Measurements from ENCODE around the gene UBE3C. TPM values are rescaled to one million over a fixed set of nuclear protein-coding genes. Genes with fewer than 3 reads are reported as not detected.

The UBE3C gene
- total RNA-seq, 2 donors from 2014 or later, result 55.0 to 93.6 TPM

GRCh38 chr7:157282141-157282801, 143.5 kb downstream of the UBE3C start:
- Histone ChIP-seq H3K27me3 (replicated peaks; ENCODE audit: insufficient read depth) (no peaks in the 10 kb centered on the region), H3K4me3 (no peak overlapping the region), H3K36me3 (no peaks in the 10 kb centered on the region), H3K9me3 (no peaks in the 10 kb centered on the region), H3K27ac (no peak overlapping the region), H3K4me1 (ENCODE audit: control insufficient read depth in 1 of 2, low read depth in 2 of 2) (peaks cover 5 to 19% of the 10 kb centered on the region in 2 donors)
- no peak for TF ChIP-seq CTCF (IDR thresholded peaks at IDR 0.05)
- ATAC-seq (ENCODE audit: insufficient number of reproducible peaks, low FRiP score, low read depth) (no peak), DNase-seq (ENCODE audit: low spot score) (no peak)

- Histone ChIP-seq H3K4me3 (no peak overlapping the region), H3K27me3 (replicated peaks; ENCODE audit: insufficient read depth) (no peaks in the 10 kb centered on the region), H3K27ac (no peak overlapping the region), H3K4me1 (ENCODE audit: control insufficient read depth in 1 of 2, low read depth in 2 of 2) (peaks cover 0 to 10% of the 10 kb centered on the region in 2 donors), H3K36me3 (no peaks in the 10 kb centered on the region), H3K9me3 (no peaks in the 10 kb centered on the region)
- ATAC-seq (ENCODE audit: insufficient number of reproducible peaks, low FRiP score, low read depth) (no peak), DNase-seq (ENCODE audit: low spot score) (no peak)
- TF ChIP-seq CTCF (IDR thresholded peaks at IDR 0.05), result no peak
Measured at GRCh38 chr7:157284229-157285014, 145.7 kb downstream of the UBE3C start.

- TF ChIP-seq CTCF (IDR thresholded peaks at IDR 0.05), result no peak
- no peaks in the 10 kb centered on the region for H3K4me1 ChIP-seq (ENCODE audit: control insufficient read depth in 1 of 2, low read depth in 2 of 2)
- no peak for ATAC-seq (ENCODE audit: insufficient number of reproducible peaks, low FRiP score, low read depth)
Measured at GRCh38 chr7:157291404-157292080, 152.8 kb downstream of the UBE3C start.

GRCh38 chr7:157292258-157292657, 153.5 kb downstream of the UBE3C start:
- Histone ChIP-seq H3K9me3 (no peaks in the 10 kb centered on the region), H3K36me3 (no peaks in the 10 kb centered on the region), H3K27me3 (replicated peaks; ENCODE audit: insufficient read depth) (no peaks in the 10 kb centered on the region), H3K4me1 (ENCODE audit: control insufficient read depth in 1 of 2, low read depth in 2 of 2) (no peaks in the 10 kb centered on the region), H3K27ac (no peak overlapping the region), H3K4me3 (no peak overlapping the region)
- DNase-seq (ENCODE audit: low spot score) (no peak), ATAC-seq (ENCODE audit: insufficient number of reproducible peaks, low FRiP score, low read depth) (no peak)
- TF ChIP-seq CTCF (IDR thresholded peaks at IDR 0.05), result no peak

More at GRCh38 chr7:157291404-157292080, 152.8 kb downstream of the UBE3C start:
- Histone ChIP-seq H3K4me3 (no peak overlapping the region), H3K27ac (no peak overlapping the region), H3K27me3 (replicated peaks; ENCODE audit: insufficient read depth) (no peaks in the 10 kb centered on the region), H3K9me3 (no peaks in the 10 kb centered on the region), H3K36me3 (no peaks in the 10 kb centered on the region)
- no peak for DNase-seq (ENCODE audit: low spot score)

Measured in thoracic aorta (tissue), 2 donors.